HEK293T (cell line): ENCODE results near the gene ERBB4.

Experiments
- CTCF ChIA-PET: fragments of 350-600 bp; formaldehyde crosslinking; extraction: SDS; loops from one replicate; lab custom pipeline; 2021; ENCODE audit warnings: antibody characterized with exemption, inconsistent platforms; lab: Yijun Ruan, JAX
- POLR2A ChIA-PET: fragments of 350-600 bp; formaldehyde crosslinking; extraction: SDS; loops from one replicate; lab custom pipeline; 2020; ENCODE audit warnings: antibody characterized with exemption, inconsistent platforms; lab: Yijun Ruan, JAX
- DNase-seq: peaks from one replicate; pipeline ENCODE4 v3.0.0; 2012; ENCODE audit warnings: mixed read lengths; ENCODE audit errors: extremely low spot score
- ARNT ChIP-seq: fragments of 450-650 bp; IDR thresholded peaks from 2 replicates; pipeline ENCODE4 v1.6.1; 2017; ENCODE audit warnings: mild to moderate bottlenecking
- BHLHE40 ChIP-seq: fragments of 450-650 bp; IDR thresholded peaks from 2 replicates; pipeline ENCODE4 v1.6.1; 2016; ENCODE audit warnings: mild to moderate bottlenecking, moderate library complexity, borderline replicate concordance
- CTBP1 ChIP-seq: fragments of 450-650 bp; IDR thresholded peaks from 2 replicates; pipeline ENCODE4 v1.6.1; 2016; ENCODE audit warnings: borderline replicate concordance
- ELF4 ChIP-seq: fragments of 450-650 bp; IDR thresholded peaks from 2 replicates; pipeline ENCODE4 v1.6.1; 2017; ENCODE audit warnings: antibody characterized with exemption
- FOXA1 ChIP-seq: fragments of 450-650 bp; IDR thresholded peaks from 2 replicates; pipeline ENCODE4 v1.6.1; 2016; ENCODE audit warnings: mild to moderate bottlenecking
- FOXK2 ChIP-seq: fragments of 450-650 bp; IDR thresholded peaks from 2 replicates; pipeline ENCODE4 v1.6.1; 2016; ENCODE audit warnings: mild to moderate bottlenecking
- FOXM1 ChIP-seq: fragments of 450-650 bp; IDR thresholded peaks from 2 replicates; pipeline ENCODE4 v1.6.1; 2017; ENCODE audit warnings: mild to moderate bottlenecking, borderline replicate concordance
- HDGF ChIP-seq: fragments of 450-650 bp; IDR thresholded peaks from 2 replicates; pipeline ENCODE4 v1.6.1; 2017; ENCODE audit warnings: antibody characterized with exemption, borderline replicate concordance
- L3MBTL2 ChIP-seq: fragments of 450-650 bp; conservative IDR thresholded peaks from 2 replicates; pipeline ENCODE4 v1.6.1; 2016; ENCODE audit warnings: mild to moderate bottlenecking
- LEF1 ChIP-seq: fragments of 450-650 bp; IDR thresholded peaks from 2 replicates; pipeline ENCODE4 v1.6.1; 2017; ENCODE audit warnings: mild to moderate bottlenecking, borderline replicate concordance
- NFRKB ChIP-seq: fragments of 450-650 bp; IDR thresholded peaks from 2 replicates; pipeline ENCODE4 v1.6.1; 2016; ENCODE audit warnings: mild to moderate bottlenecking, moderate library complexity
- SP1 ChIP-seq: fragments of 450-650 bp; IDR thresholded peaks from 2 replicates; pipeline ENCODE4 v1.6.1; 2017
- SUZ12 ChIP-seq: fragments of 450-650 bp; IDR thresholded peaks from 2 replicates; pipeline ENCODE4 v1.6.1; 2016; ENCODE audit warnings: mild to moderate bottlenecking
- TARDBP ChIP-seq: fragments of 450-650 bp; IDR thresholded peaks from 2 replicates; pipeline ENCODE4 v1.6.1; 2016
- ZNF384 ChIP-seq: fragments of 450-650 bp; IDR thresholded peaks from 2 replicates; pipeline ENCODE4 v1.6.1; 2016
- TF ChIP-seq, protein P1 (sequence below): fragments of 450-650 bp; IDR thresholded peaks from 2 replicates; pipeline ENCODE4 v1.6.1; 2016

ERBB4 gene

DNA sequence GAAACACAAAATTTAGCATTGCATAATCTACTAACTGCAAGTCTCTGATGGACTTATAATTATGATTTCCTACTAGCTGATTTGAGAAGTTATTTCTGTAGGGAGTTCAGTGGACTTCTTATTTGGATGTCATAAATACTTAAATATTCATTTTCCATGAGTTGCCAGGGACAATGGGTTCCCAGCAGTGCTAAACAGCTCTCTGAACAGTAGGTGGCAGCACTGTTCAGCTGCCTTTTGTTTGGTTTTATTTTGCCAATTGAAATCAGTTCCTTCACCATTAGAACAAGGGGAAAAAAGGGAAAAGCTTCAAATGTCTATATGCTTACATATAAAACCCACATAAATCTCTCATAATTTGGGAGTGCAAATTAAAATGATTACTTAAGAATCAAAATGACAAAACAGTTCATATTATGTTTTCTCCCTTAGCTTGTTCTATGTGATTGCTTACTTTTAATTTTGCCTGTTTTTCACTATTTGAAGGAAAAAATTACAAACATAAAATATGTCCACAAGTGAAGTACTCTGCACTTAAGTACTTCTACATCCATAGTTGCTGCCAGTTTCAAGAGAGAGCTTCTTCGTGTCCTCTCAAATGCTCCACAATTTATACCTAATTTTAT, 1083.3 kb downstream of the ERBB4 start:
- ChIA-PET CTCF (interaction anchor here (0.5 to 1.3 kb wide), 5 partner anchors 10 to 84 kb away, joined by 3 to 6 read pairs (median 3); no protein-coding TSS in a partner anchor), POLR2A (no interaction called here)
- DNase-seq = peak; percentile 42

DNA sequence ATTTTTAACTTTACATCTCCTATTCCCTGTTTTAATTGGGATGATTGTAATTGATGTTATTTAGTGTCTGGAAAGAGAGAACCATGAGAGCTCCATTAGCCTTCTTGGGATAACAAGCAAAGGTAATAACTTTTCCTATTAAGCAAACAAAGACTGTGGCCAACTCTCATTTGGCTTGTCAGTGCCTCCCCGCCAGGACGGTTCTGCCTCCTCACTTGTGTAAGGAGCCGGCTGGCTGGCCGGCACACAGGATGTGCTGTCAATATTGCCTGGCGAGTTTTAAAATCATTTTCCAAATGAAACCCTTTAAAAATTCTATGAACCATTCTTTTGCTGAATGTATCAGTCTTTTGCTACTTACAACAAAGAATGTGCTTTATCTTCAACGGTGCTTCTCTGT, 1083.9 kb downstream of the ERBB4 start:
- CTCF ChIA-PET = interaction anchor here (0.5 to 1.0 kb wide), 3 partner anchors 23 to 1113 kb away, joined by 3 to 4 read pairs (median 4); no protein-coding TSS in a partner anchor
- no peak for DNase-seq
- POLR2A ChIA-PET = no interaction called here
- TF ChIP-seq NFRKB (no peak), FOXA1 (no peak), ELF4 (no peak), SP1 (no peak), SUZ12 (no peak), HDGF (no peak), ARNT (no peak), LEF1 (no peak), FOXK2 (no peak), BHLHE40 (no peak), L3MBTL2 (no peak), FOXM1 (no peak), CTBP1 (no peak), ZNF384 (no peak)
- TF ChIP-seq, protein P1, sequence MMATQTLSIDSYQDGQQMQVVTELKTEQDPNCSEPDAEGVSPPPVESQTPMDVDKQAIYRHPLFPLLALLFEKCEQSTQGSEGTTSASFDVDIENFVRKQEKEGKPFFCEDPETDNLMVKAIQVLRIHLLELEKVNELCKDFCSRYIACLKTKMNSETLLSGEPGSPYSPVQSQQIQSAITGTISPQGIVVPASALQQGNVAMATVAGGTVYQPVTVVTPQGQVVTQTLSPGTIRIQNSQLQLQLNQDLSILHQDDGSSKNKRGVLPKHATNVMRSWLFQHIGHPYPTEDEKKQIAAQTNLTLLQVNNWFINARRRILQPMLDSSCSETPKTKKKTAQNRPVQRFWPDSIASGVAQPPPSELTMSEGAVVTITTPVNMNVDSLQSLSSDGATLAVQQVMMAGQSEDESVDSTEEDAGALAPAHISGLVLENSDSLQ = no peak

More for the DNA sequence above, 1083.3 kb downstream of the ERBB4 start:
- TF ChIP-seq SUZ12 (no peak), TARDBP (no peak), FOXM1 (no peak), FOXK2 (no peak), NFRKB (no peak), SP1 (no peak), ELF4 (no peak), FOXA1 (no peak), ZNF384 (no peak), L3MBTL2 (no peak), BHLHE40 (no peak), CTBP1 (no peak), ARNT (no peak), LEF1 (no peak), HDGF (no peak)
- TF ChIP-seq, protein P1 = no peak

DNA sequence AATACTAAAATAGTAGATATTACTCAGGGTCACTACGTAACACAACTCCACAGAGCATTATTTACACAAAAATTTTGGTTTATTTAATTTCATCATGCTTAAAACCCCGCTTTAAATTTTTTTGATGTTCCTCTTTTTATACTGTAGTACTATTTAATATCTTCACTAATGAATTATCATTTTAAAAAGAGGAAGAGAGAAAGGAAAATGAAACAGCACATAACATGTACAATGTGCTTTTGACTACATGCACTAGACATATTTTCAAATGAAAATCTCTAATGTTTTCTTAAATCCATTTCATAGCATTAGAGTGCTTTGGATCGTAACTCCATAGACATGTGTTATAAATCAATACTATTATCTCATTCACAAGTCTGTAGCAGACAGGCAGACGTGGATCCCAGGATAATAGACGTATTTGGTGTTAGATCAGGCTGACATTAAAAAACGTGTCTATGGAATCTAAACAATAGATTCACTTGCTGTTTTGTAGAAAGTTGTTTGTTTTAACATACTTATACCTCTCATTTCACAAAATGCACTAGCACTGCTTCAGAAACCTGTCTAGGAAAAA, 1085.2 kb downstream of the ERBB4 start:
- POLR2A ChIA-PET = no interaction called here
- no peak for DNase-seq
- CTCF ChIA-PET = interaction anchor here (0.6 kb wide), 1 partner anchor 15 kb away, joined by 3 read pairs; no protein-coding TSS in a partner anchor
- TF ChIP-seq ARNT = no peak
- no peak for TF ChIP-seq LEF1
- TF ChIP-seq TARDBP = no peak
- TF ChIP-seq, protein P1 = no peak
- TF ChIP-seq SUZ12 = no peak
- TF ChIP-seq BHLHE40 = no peak
- no peak for TF ChIP-seq HDGF
- no peak for TF ChIP-seq NFRKB
- no peak for TF ChIP-seq SP1
- TF ChIP-seq CTBP1 = no peak

DNA sequence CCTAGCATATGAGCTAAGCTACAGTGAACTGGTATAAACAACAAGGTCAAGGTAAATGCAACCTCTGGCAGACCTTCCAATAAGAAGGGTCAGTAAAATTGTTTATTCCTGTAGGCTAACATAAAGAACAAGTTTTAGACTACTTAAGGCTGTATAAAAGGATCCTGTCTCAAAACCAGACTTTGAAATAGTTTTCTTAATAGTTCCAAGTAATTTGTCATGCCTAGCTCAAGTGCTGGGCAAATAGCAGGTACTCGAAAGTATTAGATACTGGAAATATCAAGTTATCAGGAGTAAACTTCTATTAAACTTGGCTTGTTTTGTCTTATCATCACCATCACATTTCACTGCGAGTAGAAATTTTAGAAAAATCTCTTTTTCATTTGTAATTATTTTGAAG, 1087.0 kb downstream of the ERBB4 start:
- ChIA-PET CTCF (interaction anchor here (0.6 kb wide), 1 partner anchor 745 kb away, joined by 5 read pairs; no protein-coding TSS in a partner anchor), POLR2A (no interaction called here)
- DNase-seq = no peak
- TF ChIP-seq FOXK2 = no peak

DNA sequence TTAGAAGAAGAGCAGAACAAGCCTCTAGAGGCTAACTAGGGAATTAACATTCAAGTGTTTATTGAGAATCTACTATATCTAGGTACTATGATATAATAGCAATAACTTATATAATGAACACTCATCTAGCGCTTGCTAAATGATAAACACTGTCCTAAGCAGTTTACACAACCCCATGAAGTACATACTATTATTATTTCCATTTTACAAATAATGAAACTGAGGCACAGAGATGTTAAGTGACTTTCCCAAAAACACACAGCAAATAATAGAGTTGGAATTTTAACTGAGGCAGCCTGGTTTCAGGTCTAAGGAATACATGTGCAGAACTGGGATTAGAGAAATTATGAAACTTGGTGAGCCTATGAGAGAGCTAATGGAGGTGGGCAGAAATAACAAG, 1088.8 kb downstream of the ERBB4 start:
- CTCF ChIA-PET = no interaction called here
- no peak for TF ChIP-seq ARNT
- TF ChIP-seq FOXM1 = no peak
- TF ChIP-seq L3MBTL2 = no peak
- TF ChIP-seq NFRKB = no peak
- POLR2A ChIA-PET = no interaction called here
- DNase-seq = no peak

DNA sequence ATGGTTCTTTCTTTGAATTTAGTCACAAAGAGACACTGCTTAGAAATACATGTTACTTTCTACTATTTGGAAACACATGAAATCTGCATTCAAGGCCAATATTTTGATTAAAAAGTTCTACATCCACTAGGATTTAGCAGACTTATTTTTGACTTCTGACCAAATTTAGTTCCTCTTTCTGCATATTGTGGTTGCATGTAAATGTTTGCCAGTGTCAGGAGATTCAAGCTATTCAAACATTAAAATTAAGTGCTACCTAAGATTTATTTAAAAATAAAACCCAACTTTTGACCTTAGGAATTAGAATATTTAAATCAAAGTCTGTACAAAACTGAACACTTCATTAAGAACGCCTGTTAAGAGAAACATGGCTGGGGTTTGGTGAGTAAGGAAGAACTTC, 1091.1 kb downstream of the ERBB4 start:
- no peak for TF ChIP-seq FOXA1
- CTCF ChIA-PET = no interaction called here
- DNase-seq = no peak
- POLR2A ChIA-PET = no interaction called here
